Measurements from ENCODE around the gene MAP4.
"Not testable (repeated sequence)": the region's sequence is repeated elsewhere in the genome, so short reads cannot be mapped to it uniquely, and the experiment has no call there.

Gene MAP4

DNA sequence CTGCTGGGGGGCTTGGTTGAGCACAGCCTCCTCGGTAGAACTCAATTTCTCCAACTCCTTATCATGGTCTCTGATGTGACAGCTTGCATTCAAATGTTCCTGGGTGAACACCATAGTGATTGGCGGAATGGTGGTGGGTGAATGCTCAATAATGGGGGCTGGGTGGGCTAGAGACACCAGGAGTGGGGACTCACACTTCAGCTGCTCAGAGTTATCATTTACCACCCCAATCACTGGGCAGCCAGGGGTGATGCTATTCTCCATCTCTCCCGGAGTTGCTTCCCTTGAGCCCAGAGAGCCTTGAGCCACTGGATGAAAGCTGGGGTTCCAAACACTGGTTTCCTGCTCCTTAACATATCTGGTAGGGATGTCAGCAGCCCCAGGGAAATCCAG, 124.6 kb downstream of the MAP4 start:
- DNase-seq, result no peak

DNA sequence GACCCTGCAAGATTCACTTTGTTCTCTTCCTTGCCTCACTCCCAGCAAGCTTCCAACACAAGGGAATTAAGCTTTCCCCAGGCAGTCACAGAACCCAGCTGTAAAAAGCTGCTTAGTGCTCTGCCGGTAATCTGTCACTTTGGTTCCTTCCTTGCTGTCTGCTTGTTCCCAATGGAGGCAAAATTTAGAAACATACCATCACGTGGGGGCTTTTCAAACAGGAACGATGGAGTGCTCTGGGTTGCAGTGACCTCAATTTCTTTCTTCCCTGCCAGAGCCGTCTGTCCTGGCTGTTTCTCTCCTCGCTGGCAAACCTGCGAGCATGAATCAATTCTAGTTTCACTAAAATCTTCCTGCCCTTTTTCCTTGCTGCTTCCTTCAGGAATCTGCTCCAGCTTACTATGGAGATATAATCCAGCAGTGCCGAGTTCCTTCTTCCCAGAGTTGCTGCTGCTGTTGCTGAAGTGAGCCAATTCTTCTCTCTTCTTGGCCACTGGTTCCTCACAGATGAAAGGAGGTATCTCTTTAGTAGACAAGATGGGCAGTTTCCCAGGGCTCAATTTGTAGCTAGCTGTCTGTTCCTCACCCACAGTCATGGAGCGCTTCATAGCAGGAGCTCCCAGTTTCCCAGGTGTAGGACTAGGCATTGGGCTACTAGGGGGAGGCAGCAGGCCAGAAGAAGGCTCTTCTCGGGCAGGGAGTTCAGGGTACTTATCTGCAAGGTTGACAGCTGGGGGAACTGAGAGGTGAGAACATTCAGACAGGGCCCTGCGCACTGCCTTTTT, 125.2 kb downstream of the MAP4 start:
- no peak for DNase-seq

DNA sequence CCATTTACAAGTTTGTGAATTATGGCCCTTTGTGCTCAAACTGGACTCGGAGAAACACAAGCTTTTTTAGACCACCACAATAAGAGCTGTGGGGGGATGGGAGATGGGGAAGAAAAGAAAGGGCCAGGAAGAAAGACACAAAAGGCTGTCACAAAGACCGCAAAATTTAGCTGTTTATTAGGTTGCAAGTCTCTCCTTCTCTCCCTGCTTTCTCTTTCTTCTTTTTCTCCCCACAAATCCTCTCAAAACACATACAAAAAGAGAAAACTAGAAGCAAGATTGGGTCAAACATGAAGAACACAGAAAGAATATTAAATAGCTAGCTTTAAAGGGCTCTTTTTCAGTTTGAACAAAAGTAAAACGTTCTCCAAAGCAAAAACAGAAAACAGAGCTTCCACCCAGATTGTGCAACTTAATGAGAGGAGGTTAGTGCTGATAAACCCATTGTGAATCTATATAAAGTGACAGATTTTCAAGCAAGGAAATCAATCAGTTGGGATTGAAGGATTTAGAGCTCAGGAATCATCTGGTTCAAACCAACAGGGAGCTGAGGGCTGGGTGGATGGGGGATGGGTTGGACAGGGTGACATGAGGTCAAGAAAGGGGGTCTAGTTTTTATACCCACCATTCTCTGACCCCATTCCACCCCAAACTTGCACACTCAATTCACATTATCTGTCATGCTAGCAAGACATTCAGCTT, 125.9 kb downstream of the MAP4 start:
- DNase-seq, result no peak

DNA sequence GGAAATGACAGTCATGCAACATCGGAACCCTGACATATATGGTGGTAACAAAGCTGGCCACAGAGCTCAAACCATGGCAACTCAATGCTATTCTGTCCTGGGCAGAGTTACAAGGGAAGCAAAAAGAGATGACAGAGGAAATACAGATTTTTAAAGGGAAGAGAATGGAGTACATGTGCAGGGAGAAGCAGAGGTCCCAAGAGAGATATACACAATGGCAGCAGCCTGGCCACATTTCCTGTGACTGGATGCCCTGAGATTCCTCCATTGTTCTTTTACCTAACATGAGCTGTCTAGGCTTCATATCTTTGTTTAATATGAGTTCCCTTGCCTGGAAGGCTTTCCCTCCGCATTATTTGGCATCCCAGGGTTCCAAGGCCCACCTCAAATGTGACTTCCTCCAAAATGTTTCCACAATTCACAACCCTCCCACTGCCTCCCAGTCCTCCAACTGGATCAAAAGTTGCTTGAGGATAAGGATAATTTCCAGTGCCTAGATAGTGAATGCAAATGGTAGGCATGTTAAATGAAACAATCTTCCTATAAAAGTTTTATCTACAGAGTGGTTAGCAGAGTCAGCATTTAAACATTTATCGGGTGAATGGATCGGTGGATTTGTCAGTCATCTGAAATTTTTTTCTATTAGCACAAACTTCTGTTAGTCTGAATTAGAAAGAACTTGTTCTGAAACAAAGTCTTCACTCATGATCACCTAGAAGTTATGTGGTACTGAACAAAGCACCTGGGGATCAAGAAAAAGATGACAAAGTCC, 127.0 kb downstream of the MAP4 start:
- no peak for DNase-seq

DNA sequence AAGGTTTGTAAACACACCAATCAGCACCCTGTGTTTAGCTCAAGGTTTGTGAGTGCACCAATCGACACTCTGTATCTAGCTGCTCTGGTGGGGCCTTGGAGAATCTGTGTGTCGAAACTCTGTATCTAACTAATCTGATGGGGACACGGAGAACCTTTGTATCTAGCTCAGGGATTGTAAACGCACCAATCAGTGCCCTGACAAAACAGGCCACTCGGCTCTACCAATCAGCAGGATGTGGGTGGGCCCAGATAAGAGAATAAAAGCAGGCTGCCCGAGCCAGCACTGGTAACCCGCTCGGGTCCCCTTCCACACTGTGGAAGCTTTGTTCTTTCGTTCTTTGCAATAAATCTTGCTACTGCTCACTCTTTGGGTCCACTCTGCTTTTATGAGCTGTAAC, 128.2 kb downstream of the MAP4 start:
- DNase-seq, result not testable (repeated sequence)

DNA sequence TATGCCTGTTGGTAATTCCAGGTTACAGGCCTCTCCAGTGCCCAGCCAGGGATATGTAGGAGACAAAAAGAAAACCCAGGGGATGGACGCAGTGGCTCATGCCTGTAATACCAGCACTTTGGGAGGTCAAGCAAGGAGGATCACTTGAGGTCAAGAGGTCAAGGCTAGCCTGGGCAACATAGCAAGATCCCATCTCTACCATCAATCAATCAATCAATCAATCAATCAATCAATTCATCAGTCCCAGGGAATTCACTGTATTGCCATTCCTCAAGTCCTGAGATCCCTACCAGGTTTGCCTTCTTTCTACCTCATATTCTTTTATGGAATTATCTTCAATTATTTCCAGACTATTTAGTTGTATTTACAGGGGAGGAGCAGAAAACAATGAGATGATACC, 131.0 kb downstream of the MAP4 start:
- no peak for DNase-seq

DNA sequence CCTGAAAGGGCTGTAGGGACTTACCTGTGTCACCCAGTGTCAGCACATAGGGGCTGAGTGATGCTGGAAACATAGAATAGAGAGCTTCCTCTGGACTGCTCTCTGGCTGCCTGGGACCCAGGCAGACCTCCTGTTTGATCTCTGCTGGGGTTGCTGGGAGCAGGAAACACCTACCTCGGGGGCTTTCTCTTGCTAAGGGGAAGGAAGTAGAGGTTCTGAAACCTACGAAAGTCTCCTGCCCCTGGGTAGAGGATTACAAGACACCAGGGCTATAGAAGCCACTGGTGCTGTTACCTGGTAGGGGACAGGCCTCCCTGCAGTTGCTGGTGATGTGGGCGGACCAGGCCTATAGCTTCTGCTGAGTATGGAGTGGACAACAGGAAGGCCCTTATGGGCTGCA, 131.6 kb downstream of the MAP4 start:
- no peak for DNase-seq

DNA sequence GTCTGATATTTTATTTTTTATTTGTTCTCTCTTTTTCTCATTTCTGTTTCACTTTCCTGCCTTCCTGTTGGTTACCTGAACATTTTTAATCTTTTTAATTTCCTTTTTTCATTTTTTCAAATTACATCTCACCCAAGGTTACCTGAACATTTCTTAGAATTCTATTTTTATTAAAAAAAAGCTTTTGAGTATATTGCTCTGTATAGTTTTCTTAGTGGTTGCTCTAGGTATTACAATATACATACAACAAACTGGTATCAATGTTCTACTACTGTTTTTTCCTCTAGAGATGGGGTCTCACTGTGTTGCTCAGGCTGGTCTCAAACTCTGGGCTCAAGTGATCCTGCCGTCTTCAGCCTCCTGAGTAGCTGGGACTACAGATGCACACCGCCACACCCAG, 133.9 kb downstream of the MAP4 start:
- no peak for DNase-seq

DNA sequence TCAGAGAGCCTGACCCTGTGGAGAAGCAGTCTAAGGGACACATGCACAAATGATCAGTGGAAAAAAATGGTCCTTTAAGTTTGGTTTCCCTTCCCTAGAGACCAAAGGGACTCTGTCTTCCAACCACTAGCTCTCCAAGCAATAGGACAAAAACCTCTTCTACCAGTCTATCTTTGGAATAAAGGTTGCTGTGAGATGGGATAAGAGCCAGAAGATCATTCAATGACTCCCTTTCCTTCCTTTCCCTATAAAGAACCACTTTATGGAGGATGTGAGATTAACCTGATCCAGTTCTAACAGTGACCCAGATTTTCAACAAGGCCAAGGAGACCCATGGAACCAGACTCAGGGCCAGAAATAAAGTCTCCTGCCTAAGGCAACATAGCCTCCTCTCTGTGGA, 138.5 kb downstream of the MAP4 start:
- no peak for DNase-seq

DNA sequence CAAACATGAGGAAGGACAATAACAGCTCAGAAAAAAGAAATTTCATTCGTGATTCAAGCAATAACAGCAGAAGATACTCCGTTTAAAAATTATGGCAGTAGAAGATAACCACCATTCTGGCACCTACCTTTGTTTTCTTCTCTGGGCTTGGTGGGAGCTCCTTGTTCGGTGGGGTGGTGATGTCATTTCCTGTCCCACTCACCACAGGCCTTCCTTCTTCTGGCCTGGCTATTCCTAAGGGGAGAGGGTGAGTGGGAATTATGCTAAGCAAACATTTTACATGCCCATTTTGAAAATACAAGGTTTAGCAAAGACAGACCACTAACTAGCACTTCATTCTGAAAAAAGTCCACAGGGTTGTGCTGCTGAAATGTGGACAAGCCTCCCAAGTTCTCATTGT, 138.9 kb downstream of the MAP4 start:
- no peak for DNase-seq

DNA sequence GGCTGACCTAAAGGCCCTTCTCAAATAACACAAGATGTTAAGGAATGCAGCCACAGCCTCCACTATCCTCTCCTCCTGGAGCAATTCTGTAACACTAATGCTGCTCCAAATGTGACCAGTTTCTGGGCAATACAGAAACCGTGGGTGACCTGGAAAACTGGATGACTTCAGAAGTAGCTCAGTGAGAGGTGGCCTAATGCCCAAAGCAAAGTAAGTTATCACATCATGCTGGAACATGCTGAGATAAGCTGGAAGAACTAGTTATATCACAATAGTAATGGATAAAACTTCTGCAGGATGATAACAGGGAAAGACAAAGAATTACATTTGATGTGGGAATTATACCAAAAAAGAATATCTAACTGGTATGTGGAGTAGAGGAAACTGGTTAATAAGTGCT, 141.3 kb downstream of the MAP4 start:
- DNase-seq, result no peak

DNA sequence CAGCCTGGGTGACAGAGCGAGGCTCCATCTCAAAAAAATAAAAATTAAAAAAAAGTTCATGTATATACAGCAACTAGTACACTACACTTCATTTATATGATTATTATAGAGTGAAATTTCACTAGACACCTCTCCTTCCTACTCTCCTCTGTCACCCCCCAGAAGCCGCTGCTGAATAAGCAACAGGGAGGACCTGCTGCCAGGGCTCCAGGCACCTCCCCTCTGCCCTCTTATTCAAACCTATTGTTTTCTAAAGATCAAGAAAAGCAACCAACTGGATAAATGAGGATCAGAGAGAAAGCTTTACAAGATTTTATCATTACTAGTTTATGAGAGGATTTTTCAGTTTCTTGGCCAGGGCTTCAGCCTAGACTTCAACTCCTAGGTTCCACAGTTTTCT, 141.8 kb downstream of the MAP4 start:
- no peak for DNase-seq

DNA sequence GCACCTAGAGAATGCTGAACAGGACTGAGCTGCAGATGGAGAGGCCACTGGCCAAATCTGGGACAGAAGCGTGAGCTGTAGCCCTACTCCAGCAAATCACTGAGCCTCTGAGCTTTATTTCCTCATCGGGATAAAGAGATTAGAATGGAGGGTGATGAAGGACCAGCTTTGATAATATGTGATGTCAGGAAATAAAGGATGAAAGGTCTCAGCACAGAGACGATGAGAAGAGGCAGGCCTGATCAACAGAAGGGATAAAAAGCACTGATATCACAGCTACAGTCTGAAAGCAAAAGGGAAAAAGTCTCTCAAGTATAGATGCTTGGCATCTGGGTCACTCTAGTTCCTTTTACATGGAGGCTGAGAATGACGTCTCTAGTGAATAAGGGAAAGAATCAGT, 143.3 kb downstream of the MAP4 start:
- no peak for DNase-seq

DNA sequence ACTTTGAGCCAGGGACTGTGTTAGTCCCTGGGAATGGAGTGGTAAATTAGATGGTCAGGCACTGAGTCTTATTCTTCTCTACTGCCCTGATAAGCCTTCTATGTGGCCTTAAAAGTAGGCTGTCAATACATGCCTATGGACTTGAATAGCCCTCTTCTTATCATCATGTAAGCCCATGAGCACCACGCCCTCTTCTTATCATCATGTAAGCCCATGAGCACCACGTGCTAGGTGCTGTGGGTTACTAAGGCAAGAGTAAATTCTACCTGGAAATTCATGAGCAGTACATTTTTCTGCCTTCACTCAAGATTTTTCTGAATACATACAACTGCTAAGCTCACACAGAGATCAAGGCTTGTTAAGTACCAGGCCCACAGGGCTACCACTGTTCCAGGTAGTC, 144.8 kb downstream of the MAP4 start:
- DNase-seq, result no peak

DNA sequence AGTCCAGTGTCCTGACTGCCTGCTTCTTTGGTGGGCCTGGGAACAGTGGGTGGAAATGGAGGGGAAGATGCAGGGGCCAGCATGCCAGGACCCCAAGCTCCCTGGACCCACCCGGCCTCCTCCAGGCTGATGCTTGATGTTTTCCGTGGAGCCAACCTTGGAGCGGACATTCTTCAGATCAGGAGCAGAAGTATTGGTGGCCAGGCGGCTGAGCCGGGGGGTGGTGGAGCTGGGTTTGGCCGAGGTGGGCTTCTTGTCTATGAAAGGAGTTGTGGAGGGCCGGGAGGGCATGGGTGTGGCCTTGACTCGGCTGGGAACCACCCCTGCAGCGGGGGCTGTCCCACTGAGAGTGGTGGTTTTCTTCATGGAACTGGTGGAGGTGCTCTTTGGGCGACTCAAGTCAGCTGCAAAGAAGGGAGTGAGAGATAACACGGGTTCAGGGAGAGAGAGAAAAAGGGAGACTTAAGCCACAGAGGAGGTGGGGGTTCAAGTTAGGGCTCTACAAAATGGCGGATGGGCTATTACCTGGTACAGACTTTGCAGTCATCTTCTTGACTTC, 145.4 kb downstream of the MAP4 start:
- no peak for DNase-seq

DNA sequence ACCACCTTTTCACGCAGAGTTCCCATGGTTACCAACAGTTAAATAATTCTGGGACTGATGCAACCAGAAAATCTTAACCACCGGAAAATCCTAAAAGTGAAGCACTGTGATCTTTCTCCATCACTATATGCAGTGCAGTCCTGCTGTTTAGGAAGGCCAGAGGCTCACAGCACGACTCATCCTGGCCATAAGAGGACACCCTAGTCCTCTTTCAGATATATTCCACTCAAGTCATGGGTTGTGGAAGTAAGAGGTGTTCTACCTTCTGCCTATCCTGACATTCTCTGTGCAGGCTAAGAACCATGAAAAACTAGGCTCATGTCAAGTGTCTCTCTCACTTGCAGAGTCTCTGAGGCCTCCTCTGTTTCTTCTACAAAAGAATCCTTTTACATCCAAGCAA, 146.1 kb downstream of the MAP4 start:
- DNase-seq, result no peak

DNA sequence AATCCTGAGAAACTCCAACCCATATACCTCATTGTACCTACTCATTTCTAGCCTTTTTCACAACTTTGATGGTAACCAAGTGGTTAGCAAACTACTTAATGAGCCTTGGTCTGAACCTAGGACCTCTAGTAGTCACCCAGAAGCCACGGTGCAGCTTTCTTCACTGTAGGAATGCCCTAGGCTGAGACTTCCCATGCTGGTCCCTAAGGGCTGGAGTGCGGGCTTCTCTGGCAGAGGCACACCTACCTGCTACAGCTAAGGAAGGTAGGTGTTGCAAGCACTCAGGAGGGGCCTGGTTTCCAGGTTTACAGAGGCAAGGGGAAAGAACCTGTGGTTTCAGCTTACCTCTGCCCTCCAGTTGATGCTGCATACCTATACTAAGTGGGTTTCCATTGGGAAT, 147.9 kb downstream of the MAP4 start:
- no peak for DNase-seq

DNA sequence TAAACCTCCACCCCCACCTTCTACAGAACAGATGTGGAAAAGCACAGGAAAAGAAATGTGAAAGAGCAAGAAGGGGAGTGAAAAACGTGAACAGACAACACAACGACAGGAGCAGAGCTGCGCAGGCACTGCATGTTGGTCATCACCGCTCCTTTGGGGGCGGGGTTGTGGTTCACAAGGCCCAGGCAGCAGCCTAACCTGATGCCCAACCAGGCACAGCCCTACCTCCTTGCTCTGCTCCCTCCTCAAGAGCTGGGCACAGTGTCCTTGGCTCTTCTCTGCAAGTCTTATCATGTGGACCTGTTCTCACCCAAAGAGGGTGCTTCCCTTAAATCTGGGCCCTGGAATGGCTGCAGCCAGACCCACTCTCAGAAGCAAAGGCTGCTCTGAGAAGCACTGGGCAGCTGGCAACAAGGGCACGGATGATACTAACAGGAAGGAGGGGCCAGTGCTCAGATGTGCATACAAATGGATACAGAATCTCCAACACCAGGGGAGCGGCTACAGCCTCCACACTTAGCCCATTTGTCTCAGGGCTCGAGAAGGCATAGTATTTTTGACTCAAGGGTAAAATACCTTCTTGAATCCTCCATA, 148.7 kb downstream of the MAP4 start:
- DNase-seq, result no peak

DNA sequence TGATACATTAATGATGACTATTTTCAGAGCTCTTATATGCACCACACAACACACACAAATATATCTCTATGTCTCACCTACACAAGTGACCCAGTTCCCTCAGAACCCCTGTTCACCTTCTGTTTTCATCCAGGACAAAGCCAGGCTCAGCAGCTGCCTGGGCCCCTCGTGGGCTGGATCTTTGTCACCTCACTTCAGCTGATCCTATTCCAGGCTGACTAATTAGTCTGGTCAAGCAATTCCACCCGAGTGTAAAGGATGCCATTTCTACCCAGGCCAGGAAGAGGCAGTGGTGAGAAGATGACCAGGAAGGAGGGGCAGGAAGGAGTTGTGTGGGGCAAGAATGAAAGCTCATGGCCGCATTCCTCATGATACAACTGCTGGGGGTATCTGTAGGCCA, 151.0 kb downstream of the MAP4 start:
- no peak for DNase-seq

DNA sequence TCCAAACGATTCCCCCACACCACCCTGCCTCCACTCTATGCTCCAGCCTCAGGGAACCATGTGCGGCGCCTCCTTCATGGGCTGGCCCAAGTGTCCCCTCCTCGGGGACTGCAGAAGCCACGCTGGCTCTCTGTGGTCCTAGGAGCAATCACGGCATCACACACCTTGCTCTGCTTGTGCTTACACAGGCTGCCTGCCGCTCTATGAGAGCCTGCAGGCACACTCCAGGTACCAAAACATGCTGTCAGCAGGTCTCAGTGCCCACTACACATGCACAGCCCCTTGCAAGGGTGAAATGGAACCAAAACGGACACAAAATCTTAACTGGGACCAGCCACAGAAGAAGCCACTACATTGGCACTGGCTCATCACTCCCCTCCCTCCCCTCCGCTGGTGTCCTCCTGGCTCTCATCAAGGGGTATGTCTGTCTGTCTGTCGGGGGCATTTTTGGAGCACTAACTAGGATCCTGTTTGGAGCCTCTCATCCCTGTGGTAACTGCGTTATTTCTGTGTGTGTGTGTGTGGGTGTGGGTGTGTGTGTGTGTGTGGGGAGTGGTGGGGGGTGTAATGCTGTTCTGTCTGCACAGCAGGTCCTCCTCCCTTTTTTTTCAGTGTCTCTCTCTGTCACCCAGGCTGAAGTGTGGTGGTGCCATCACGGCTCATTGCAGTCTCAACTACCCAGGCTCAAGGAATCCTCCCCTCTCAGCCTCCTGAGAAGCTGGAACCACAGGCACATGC, 152.7 kb downstream of the MAP4 start:
- DNase-seq, result no peak

DNA sequence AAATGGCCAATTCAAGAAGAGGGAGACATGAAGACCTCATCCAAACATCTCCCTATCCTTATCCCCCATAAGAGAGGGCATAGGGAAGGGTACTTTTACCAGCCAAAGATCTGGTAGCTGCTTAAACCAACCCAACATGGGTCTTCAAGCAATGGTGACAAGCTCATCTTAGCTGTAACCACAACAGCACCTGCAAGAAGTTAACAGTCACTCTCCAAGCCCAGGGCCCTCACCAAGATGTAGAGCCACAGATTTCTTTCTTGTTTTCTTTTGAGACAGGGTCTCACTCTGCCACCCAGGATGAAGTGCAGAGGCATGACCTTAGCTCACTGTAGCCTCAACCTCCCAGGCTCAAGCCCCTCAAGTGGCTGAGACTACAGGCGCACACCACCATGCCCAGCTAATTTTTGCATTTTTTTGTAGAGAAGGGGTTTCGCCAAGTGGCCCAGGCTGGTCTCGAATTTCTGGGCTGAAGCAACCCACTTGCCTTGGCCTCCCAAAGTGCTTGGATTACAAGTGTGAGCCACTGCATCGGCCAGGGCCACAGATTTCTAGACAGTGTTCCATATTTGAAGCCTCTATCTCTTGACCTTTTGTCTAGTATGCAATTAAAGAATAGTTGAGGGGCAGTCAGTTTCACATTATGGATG, 156.1 kb downstream of the MAP4 start:
- no peak for DNase-seq

DNA sequence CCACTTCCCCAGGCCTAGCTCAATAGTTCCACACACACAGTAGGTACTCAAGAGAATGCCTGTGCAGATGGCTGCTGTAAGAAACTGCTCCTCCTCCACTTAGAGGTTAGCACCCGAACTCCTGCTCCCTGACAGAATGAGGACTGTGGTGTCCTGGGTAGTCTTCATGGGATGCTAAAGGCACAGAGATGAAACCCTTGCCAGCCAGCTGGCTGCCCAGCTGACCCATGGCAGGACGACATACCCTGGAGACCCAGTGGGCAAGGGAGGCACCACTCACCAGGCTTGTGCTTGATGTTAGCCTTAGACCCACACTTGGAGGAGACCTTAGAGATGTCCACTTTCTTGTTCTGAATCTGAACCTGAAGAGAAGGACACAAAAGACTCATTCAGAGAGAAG, 159.1 kb downstream of the MAP4 start:
- DNase-seq, result no peak
